K562 (cell line): Measurements from ENCODE around the gene PIP5KL1. TPM values are rescaled to one million over a fixed set of nuclear protein-coding genes. Genes with fewer than 3 reads are reported as not detected.

Experiments used
- ARID1B ChIP-seq: fragments of 450-650 bp; IDR thresholded peaks from 2 replicates; pipeline ENCODE4 v1.6.1; 2016; ENCODE audit warnings: antibody characterized with exemption, mild to moderate bottlenecking, inconsistent platforms
- ATF7 ChIP-seq: fragments of 450-650 bp; IDR thresholded peaks from 2 replicates; pipeline ENCODE4 v1.7.1; 2014; ENCODE audit warnings: mild to moderate bottlenecking, moderate library complexity
- C11orf30 ChIP-seq: fragments of 450-650 bp; IDR thresholded peaks from 2 replicates; pipeline ENCODE4 v1.6.1; 2016; ENCODE audit warnings: low read depth, mild to moderate bottlenecking
- CBX5 ChIP-seq: IDR thresholded peaks from 2 replicates; pipeline ENCODE4 v1.6.1; 2014; ENCODE audit warnings: low read depth, borderline replicate concordance
- DNMT1 ChIP-seq: fragments of 450-650 bp; IDR thresholded peaks from 2 replicates; pipeline ENCODE4 v1.6.1; 2016; ENCODE audit warnings: antibody characterized with exemption, mild to moderate bottlenecking
- MIER1 ChIP-seq: fragments of 450-650 bp; IDR thresholded peaks from 2 replicates; pipeline ENCODE4 v1.6.1; 2016; ENCODE audit warnings: antibody characterized with exemption, mild to moderate bottlenecking, low read depth
- NR4A1 ChIP-seq, 2 experiments: fragments of 250-450 bp in 1 of 2; fragments of 450-650 bp in 1 of 2; sonication (Bioruptor Pico) in 1 of 2; IDR thresholded peaks; 2 replicates each; pipeline versions ENCODE4 v1.4.0 to v1.6.1; 2016 to 2020; ENCODE audit warnings: mild to moderate bottlenecking in 2 of 2, missing compliant biosample characterization in 1 of 2, missing genetic modification characterization in 1 of 2, moderate library complexity in 1 of 2
- PCBP1 ChIP-seq: fragments of 200-400 bp; formaldehyde crosslinking; IDR thresholded peaks from 2 replicates; pipeline ENCODE4 v1.6.1; 2018; ENCODE audit warnings: mild to moderate bottlenecking, low read depth, low read length; ENCODE audit not compliant: poor library complexity, severe bottlenecking
- PHTF2 ChIP-seq: fragments of 250-450 bp; sonication (Bioruptor Pico); IDR thresholded peaks from 2 replicates; pipeline ENCODE4 v1.5.0; 2021; ENCODE audit warnings: mild to moderate bottlenecking
- PYGO2 ChIP-seq: fragments of 450-650 bp; IDR thresholded peaks from 2 replicates; pipeline ENCODE4 v1.6.1; 2016; ENCODE audit warnings: mild to moderate bottlenecking, missing genetic modification characterization, moderate library complexity, missing compliant biosample characterization
- SMARCA5 ChIP-seq: fragments of 450-650 bp; IDR thresholded peaks from 2 replicates; pipeline ENCODE4 v1.6.1; 2016
- SRSF1 ChIP-seq: fragments of 200-400 bp; formaldehyde crosslinking; IDR thresholded peaks from 2 replicates; pipeline ENCODE4 v1.6.1; 2017; ENCODE audit warnings: mild to moderate bottlenecking, low read depth, low read length, moderate library complexity
- STAT5A ChIP-seq: IDR thresholded peaks from 2 replicates; pipeline ENCODE4 v1.6.1; 2012; ENCODE audit warnings: low read length, inconsistent platforms, borderline replicate concordance
- SUPT5H ChIP-seq: fragments of 450-650 bp; IDR thresholded peaks from 2 replicates; pipeline ENCODE4 v1.6.1; 2016
- TAF15 ChIP-seq: fragments of 200-400 bp; formaldehyde crosslinking; IDR thresholded peaks from 2 replicates; pipeline ENCODE4 v1.6.1; 2017; ENCODE audit warnings: mild to moderate bottlenecking, low read depth, low read length, moderate library complexity
- U2AF2 ChIP-seq: fragments of 200-400 bp; formaldehyde crosslinking; optimal IDR thresholded peaks from 2 replicates; pipeline ENCODE3; 2017; ENCODE audit warnings: low read depth, mild to moderate bottlenecking, low read length
- ZNF584 ChIP-seq: fragments of 200-800 bp; sonication (Bioruptor generic); IDR thresholded peaks from 2 replicates; pipeline ENCODE4 v1.6.1; 2016; ENCODE audit warnings: low read depth, mild to moderate bottlenecking, missing genetic modification characterization, missing compliant biosample characterization
- ZNF717 ChIP-seq: fragments of 250-450 bp; sonication (Bioruptor Pico); IDR thresholded peaks from 2 replicates; pipeline ENCODE4 v1.5.0; 2021
- polyA plus RNA-seq, 8 experiments: library from polyadenylated mRNA; depleted of rRNA in 4 of 8; stranded (reverse) in 5 of 8; unstranded in 3 of 8; fragments of >200 nt; fragmentation: Nextera tagmentation in 2 of 8; fragmentation: Illumina TruSeq in 1 of 8; extraction: Ambion mirVana in 2 of 8; extraction: Trizol in 1 of 8; gene quantifications; 2 replicates each; pipeline versions ENCODE4 v1.2.1 to v1.2.3, GENCODE V29; 2011 to 2014; ENCODE audit warnings: inconsistent platforms in 1 of 8, missing spikeins in 1 of 8
- total RNA-seq, 7 experiments: library from RNA; depleted of rRNA in 6 of 7; stranded (reverse); fragments of >200 nt in 6 of 7; fragmentation: Illumina TruSeq in 2 of 7; extraction: Trizol in 2 of 7; gene quantifications; 2 replicates each; pipeline versions ENCODE4 v1.2.1 to v1.2.3, GENCODE V29; 2011 to 2021; ENCODE audit warnings: low replicate concordance in 1 of 7
- TF ChIP-seq, protein P1 (sequence below): fragments of 250-450 bp; sonication (Bioruptor Pico); IDR thresholded peaks from 2 replicates; pipeline ENCODE4 v1.8.0; 2021; ENCODE audit warnings: borderline replicate concordance, mild to moderate bottlenecking, moderate library complexity; ENCODE audit not compliant: poor library complexity, severe bottlenecking
- TF ChIP-seq, protein P2 (sequence below): fragments of 250-450 bp; sonication (Bioruptor Pico); IDR thresholded peaks from 2 replicates; pipeline ENCODE4 v1.8.0; 2022; ENCODE audit warnings: inconsistent platforms
- TF ChIP-seq, protein P3 (sequence below): sonication (generic); formaldehyde crosslinking; IDR thresholded peaks from 2 replicates; pipeline ENCODE4 v1.9.0; 2022; ENCODE audit warnings: mild to moderate bottlenecking, missing genetic modification reagents
- TF ChIP-seq, protein P4 (sequence below), 2 experiments: fragments of 450-650 bp in 1 of 2; sonication (generic) in 1 of 2; formaldehyde crosslinking in 1 of 2; IDR thresholded peaks in 1 of 2; conservative IDR thresholded peaks in 1 of 2; 2 replicates each; pipeline versions ENCODE4 v1.6.1 to v1.8.1; 2016 to 2023; ENCODE audit warnings: mild to moderate bottlenecking in 2 of 2, moderate library complexity in 2 of 2, inconsistent platforms in 1 of 2, missing genetic modification reagents in 1 of 2
- TF ChIP-seq, protein P5 (sequence below), 3 experiments: IDR thresholded peaks in 2 of 3; conservative IDR thresholded peaks in 1 of 3; 2 replicates each; pipeline ENCODE4 v1.5.1; 2011 to 2012; ENCODE audit warnings: low read length in 3 of 3, mild to moderate bottlenecking in 3 of 3, control low read depth in 2 of 3, improper control_type of control experiment in 1 of 3, inconsistent platforms in 1 of 3, low read depth in 1 of 3, mixed read lengths in 1 of 3, moderate library complexity in 1 of 3; ENCODE audit not compliant: insufficient read depth in 2 of 3

Gene PIP5KL1
- total and polyA plus RNA-seq, 9 of the 15 experiments (the other 6 are each of a cell fraction or from before 2014, with no cell fraction given) = 0.18 to 4.8 (median 1.2) TPM

DNA sequence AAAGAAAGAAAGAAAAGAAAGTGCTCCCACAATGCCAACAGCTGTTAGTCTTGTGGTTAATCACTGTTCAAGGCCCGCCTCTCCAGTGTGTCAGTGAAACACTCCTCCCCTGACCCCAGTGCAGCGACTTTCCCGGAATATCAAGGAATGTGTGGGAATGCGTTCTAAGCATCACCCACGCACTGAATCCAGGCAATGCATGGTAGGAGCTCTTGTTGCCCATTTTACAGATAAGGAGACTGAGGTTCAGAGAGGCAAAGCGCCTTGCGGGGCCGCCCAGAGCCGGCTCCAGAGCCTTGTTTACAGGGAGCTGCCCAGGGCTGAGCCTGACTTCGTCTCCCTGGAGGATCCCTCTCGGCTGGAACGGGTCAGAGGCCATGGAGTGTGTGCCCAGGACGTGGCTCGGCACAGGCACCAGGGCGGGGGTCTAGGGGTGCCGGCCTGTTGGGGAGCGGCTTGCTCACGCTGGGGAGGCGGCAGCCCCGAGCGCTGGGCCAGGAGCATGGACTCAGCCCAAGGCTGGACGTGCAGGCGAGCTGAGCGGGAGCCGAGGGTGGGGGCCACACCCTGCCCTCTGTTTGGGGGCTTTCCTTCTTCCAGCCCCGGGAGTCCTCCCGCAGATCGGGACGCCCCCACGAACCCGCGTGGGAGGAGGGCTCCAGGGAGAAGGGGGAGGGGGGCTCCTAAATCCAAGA is 32.0 kb downstream of the PIP5KL1 start (continued):
- no peak for TF ChIP-seq PYGO2 (tag)
- TF ChIP-seq PHTF2 (CRISPR knock-in tag) = no peak
- TF ChIP-seq, protein P1, sequence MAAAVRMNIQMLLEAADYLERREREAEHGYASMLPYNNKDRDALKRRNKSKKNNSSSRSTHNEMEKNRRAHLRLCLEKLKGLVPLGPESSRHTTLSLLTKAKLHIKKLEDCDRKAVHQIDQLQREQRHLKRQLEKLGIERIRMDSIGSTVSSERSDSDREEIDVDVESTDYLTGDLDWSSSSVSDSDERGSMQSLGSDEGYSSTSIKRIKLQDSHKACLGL (CRISPR knock-in tag) = no peak
- TF ChIP-seq PCBP1 = peak; percentile 81
- peak; percentile 89 for TF ChIP-seq SMARCA5
- no peak for TF ChIP-seq ZNF717 (CRISPR knock-in tag)
- no peak for TF ChIP-seq MIER1
- 0 out of 2 replicates have a peak, but pooled peaks have one; percentile 21 for TF ChIP-seq CBX5
- TF ChIP-seq ZNF584 (CRISPR knock-in tag) = no peak
- TF ChIP-seq SUPT5H = no peak
- TF ChIP-seq, protein P2, sequence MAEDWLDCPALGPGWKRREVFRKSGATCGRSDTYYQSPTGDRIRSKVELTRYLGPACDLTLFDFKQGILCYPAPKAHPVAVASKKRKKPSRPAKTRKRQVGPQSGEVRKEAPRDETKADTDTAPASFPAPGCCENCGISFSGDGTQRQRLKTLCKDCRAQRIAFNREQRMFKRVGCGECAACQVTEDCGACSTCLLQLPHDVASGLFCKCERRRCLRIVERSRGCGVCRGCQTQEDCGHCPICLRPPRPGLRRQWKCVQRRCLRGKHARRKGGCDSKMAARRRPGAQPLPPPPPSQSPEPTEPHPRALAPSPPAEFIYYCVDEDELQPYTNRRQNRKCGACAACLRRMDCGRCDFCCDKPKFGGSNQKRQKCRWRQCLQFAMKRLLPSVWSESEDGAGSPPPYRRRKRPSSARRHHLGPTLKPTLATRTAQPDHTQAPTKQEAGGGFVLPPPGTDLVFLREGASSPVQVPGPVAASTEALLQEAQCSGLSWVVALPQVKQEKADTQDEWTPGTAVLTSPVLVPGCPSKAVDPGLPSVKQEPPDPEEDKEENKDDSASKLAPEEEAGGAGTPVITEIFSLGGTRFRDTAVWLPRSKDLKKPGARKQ (CRISPR knock-in tag) = no peak
- no peak for TF ChIP-seq SRSF1
- TF ChIP-seq NR4A1 (CRISPR knock-in tag; IDR thresholded peaks at IDR 0.05) = no peak
- TF ChIP-seq NR4A1 (tag; IDR thresholded peaks at IDR 0.05) = no peak
- TF ChIP-seq, protein P3, sequence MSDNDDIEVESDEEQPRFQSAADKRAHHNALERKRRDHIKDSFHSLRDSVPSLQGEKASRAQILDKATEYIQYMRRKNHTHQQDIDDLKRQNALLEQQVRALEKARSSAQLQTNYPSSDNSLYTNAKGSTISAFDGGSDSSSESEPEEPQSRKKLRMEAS (CRISPR knock-in tag) = peak; percentile 40; the same call in 1 of the 2 replicates
- TF ChIP-seq ARID1B = peak; percentile 18; the same call in 1 of the 2 replicates
- peak; percentile 33; the same call in 1 of the 2 replicates for TF ChIP-seq ATF7
- TF ChIP-seq, protein P4, sequence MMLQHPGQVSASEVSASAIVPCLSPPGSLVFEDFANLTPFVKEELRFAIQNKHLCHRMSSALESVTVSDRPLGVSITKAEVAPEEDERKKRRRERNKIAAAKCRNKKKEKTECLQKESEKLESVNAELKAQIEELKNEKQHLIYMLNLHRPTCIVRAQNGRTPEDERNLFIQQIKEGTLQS (IDR thresholded peaks at IDR 0.05) = no peak
- TF ChIP-seq, protein P4 (CRISPR knock-in tag; conservative IDR thresholded peaks at IDR 0.05) = no peak
- no peak for TF ChIP-seq DNMT1
- no peak for TF ChIP-seq C11orf30
- no peak for TF ChIP-seq STAT5A
- TF ChIP-seq TAF15 = no peak
- TF ChIP-seq, protein P5, sequence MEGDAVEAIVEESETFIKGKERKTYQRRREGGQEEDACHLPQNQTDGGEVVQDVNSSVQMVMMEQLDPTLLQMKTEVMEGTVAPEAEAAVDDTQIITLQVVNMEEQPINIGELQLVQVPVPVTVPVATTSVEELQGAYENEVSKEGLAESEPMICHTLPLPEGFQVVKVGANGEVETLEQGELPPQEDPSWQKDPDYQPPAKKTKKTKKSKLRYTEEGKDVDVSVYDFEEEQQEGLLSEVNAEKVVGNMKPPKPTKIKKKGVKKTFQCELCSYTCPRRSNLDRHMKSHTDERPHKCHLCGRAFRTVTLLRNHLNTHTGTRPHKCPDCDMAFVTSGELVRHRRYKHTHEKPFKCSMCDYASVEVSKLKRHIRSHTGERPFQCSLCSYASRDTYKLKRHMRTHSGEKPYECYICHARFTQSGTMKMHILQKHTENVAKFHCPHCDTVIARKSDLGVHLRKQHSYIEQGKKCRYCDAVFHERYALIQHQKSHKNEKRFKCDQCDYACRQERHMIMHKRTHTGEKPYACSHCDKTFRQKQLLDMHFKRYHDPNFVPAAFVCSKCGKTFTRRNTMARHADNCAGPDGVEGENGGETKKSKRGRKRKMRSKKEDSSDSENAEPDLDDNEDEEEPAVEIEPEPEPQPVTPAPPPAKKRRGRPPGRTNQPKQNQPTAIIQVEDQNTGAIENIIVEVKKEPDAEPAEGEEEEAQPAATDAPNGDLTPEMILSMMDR (IDR thresholded peaks at IDR 0.05 in 2 of 3, conservative IDR thresholded peaks at IDR 0.05 in 1 of 3; ENCODE audit: insufficient read depth in 2 of 3, low read depth in 1 of 3, low read length in 3 of 3) = no peak
- no peak for TF ChIP-seq U2AF2
